Measurements from ENCODE around the gene RFC3. TPM values are rescaled to one million over a fixed set of nuclear protein-coding genes. Genes with fewer than 3 reads are reported as not detected.

RFC3 gene
- polyA plus RNA-seq, 4 donors = 1.8 to 14.5 (median 7.5) TPM

GRCh38 chr13:33865945-33866344 lies 48.0 kb downstream of the RFC3 start:
- H3K4me1 ChIP-seq (ENCODE audit: control insufficient read depth in 3 of 3, insufficient read depth in 2 of 3, low read depth in 1 of 3, low read length in 2 of 3) = peaks cover 0 to 3% (median 0%) of the 10 kb centered on the region in 3 donors
- H3K9me3 ChIP-seq (ENCODE audit: control insufficient read depth in 2 of 2, insufficient read depth in 1 of 2, low read depth in 1 of 2, low read length in 1 of 2) = peaks cover 0 to 9% of the 10 kb centered on the region in 2 donors
- H3K27me3 ChIP-seq (ENCODE audit: control insufficient read depth in 3 of 3, insufficient read depth in 3 of 3, low read length in 3 of 3) = no peaks in the 10 kb centered on the region
- H3K4me3 ChIP-seq (ENCODE audit: low read depth in 1 of 3, low read length in 3 of 3) = no peak overlapping the region
- WGBS, 3 donors = 92 to 94% (median 94%) methylated on average over 4 of the region's 4 CpGs
- DNase-seq (no peak), FAIRE-seq (no peak)
- no peaks in the 10 kb centered on the region for H3K36me3 ChIP-seq (ENCODE audit: control insufficient read depth in 3 of 3, insufficient read depth in 2 of 3, low read depth in 1 of 3, low read length in 3 of 3)
- no peak overlapping the region for H3K27ac ChIP-seq (ENCODE audit: low read depth in 1 of 3, low read length in 2 of 3)

- H3K4me1 ChIP-seq (ENCODE audit: control insufficient read depth in 3 of 3, insufficient read depth in 2 of 3, low read depth in 1 of 3, low read length in 2 of 3) = peaks cover 0 to 11% (median 0%) of the 10 kb centered on the region in 3 donors
- peaks cover 0 to 9% of the 10 kb centered on the region in 2 donors for H3K9me3 ChIP-seq (ENCODE audit: control insufficient read depth in 2 of 2, insufficient read depth in 1 of 2, low read depth in 1 of 2, low read length in 1 of 2)
- no peak overlapping the region for H3K27ac ChIP-seq (ENCODE audit: low read depth in 1 of 3, low read length in 2 of 3)
- FAIRE-seq (no peak), DNase-seq (no peak)
- H3K4me3 ChIP-seq (ENCODE audit: low read depth in 1 of 3, low read length in 3 of 3) = no peak overlapping the region
- 93 to 98% (median 96%) methylated on average over 3 of the region's 3 CpGs for WGBS, 3 donors
- no peaks in the 10 kb centered on the region for H3K36me3 ChIP-seq (ENCODE audit: control insufficient read depth in 3 of 3, insufficient read depth in 2 of 3, low read depth in 1 of 3, low read length in 3 of 3)
- no peaks in the 10 kb centered on the region for H3K27me3 ChIP-seq (ENCODE audit: control insufficient read depth in 3 of 3, insufficient read depth in 3 of 3, low read length in 3 of 3)
Observed at GRCh38 chr13:33867472-33867871, 49.5 kb downstream of the RFC3 start.

GRCh38 chr13:33868343-33868994 lies 50.5 kb downstream of the RFC3 start:
- peaks cover 0 to 17% (median 1%) of the 10 kb centered on the region in 3 donors for H3K4me1 ChIP-seq (ENCODE audit: control insufficient read depth in 3 of 3, insufficient read depth in 2 of 3, low read depth in 1 of 3, low read length in 2 of 3)
- no peaks in the 10 kb centered on the region for H3K36me3 ChIP-seq (ENCODE audit: control insufficient read depth in 3 of 3, insufficient read depth in 2 of 3, low read depth in 1 of 3, low read length in 3 of 3)
- H3K27me3 ChIP-seq (ENCODE audit: control insufficient read depth in 3 of 3, insufficient read depth in 3 of 3, low read length in 3 of 3) = no peaks in the 10 kb centered on the region
- DNase-seq (no peak), FAIRE-seq (no peak)
- H3K4me3 ChIP-seq (ENCODE audit: low read depth in 1 of 3, low read length in 3 of 3) = no peak overlapping the region
- no peak overlapping the region for H3K27ac ChIP-seq (ENCODE audit: low read depth in 1 of 3, low read length in 2 of 3)
- peaks cover 0 to 9% of the 10 kb centered on the region in 2 donors for H3K9me3 ChIP-seq (ENCODE audit: control insufficient read depth in 2 of 2, insufficient read depth in 1 of 2, low read depth in 1 of 2, low read length in 1 of 2)
- 90 to 98% (median 97%) methylated on average over 3 of the region's 3 CpGs for WGBS, 3 donors

- Histone ChIP-seq H3K27ac (ENCODE audit: low read depth in 1 of 3, low read length in 2 of 3) (no peak overlapping the region), H3K27me3 (ENCODE audit: control insufficient read depth in 3 of 3, insufficient read depth in 3 of 3, low read length in 3 of 3) (no peaks in the 10 kb centered on the region), H3K36me3 (ENCODE audit: control insufficient read depth in 3 of 3, insufficient read depth in 2 of 3, low read depth in 1 of 3, low read length in 3 of 3) (no peaks in the 10 kb centered on the region), H3K9me3 (ENCODE audit: control insufficient read depth in 2 of 2, insufficient read depth in 1 of 2, low read depth in 1 of 2, low read length in 1 of 2) (peaks cover 0 to 9% of the 10 kb centered on the region in 2 donors), H3K4me1 (ENCODE audit: control insufficient read depth in 3 of 3, insufficient read depth in 2 of 3, low read depth in 1 of 3, low read length in 2 of 3) (peaks cover 0 to 20% (median 2%) of the 10 kb centered on the region in 3 donors), H3K4me3 (ENCODE audit: low read depth in 1 of 3, low read length in 3 of 3) (no peak overlapping the region)
- no peak for FAIRE-seq
- DNase-seq = no peak
Observed at GRCh38 chr13:33869005-33869404, 51.1 kb downstream of the RFC3 start.

- Histone ChIP-seq H3K36me3 (ENCODE audit: control insufficient read depth in 3 of 3, insufficient read depth in 2 of 3, low read depth in 1 of 3, low read length in 3 of 3) (no peaks in the 10 kb centered on the region), H3K4me3 (ENCODE audit: low read depth in 1 of 3, low read length in 3 of 3) (no peak overlapping the region), H3K27ac (ENCODE audit: low read depth in 1 of 3, low read length in 2 of 3) (no peak overlapping the region), H3K9me3 (ENCODE audit: control insufficient read depth in 2 of 2, insufficient read depth in 1 of 2, low read depth in 1 of 2, low read length in 1 of 2) (peaks cover 0 to 9% of the 10 kb centered on the region in 2 donors), H3K4me1 (ENCODE audit: control insufficient read depth in 3 of 3, insufficient read depth in 2 of 3, low read depth in 1 of 3, low read length in 2 of 3) (peaks cover 0 to 20% (median 2%) of the 10 kb centered on the region in 3 donors), H3K27me3 (ENCODE audit: control insufficient read depth in 3 of 3, insufficient read depth in 3 of 3, low read length in 3 of 3) (no peaks in the 10 kb centered on the region)
- WGBS, 3 donors = 53 to 74% (median 72%) methylated on average over 2 of the region's 2 CpGs
- FAIRE-seq = no peak
- DNase-seq = no peak
Observed at GRCh38 chr13:33870046-33870668, 52.2 kb downstream of the RFC3 start.

GRCh38 chr13:33871207-33872004 lies 53.5 kb downstream of the RFC3 start:
- WGBS, 3 donors = 29 to 65% (median 44%) methylated on average over 7 of the region's 7 CpGs

GRCh38 chr13:33872005-33872351 lies 54.0 kb downstream of the RFC3 start:
- WGBS, 3 donors = 15 to 63% (median 36%) methylated on average over 6 of the region's 6 CpGs
- peaks cover 0 to 20% (median 2%) of the 10 kb centered on the region in 3 donors for H3K4me1 ChIP-seq (ENCODE audit: control insufficient read depth in 3 of 3, insufficient read depth in 2 of 3, low read depth in 1 of 3, low read length in 2 of 3)
- H3K27me3 ChIP-seq (ENCODE audit: control insufficient read depth in 3 of 3, insufficient read depth in 3 of 3, low read length in 3 of 3) = no peaks in the 10 kb centered on the region
- peak overlapping the region in 1 of 3 donors; percentile 82 for H3K27ac ChIP-seq (ENCODE audit: low read depth in 1 of 3, low read length in 2 of 3)
- DNase-seq = peak; percentile 75 to 79
- H3K9me3 ChIP-seq (ENCODE audit: control insufficient read depth in 2 of 2, insufficient read depth in 1 of 2, low read depth in 1 of 2, low read length in 1 of 2) = peaks cover 0 to 9% of the 10 kb centered on the region in 2 donors
- FAIRE-seq = peak; percentile 57
- H3K36me3 ChIP-seq (ENCODE audit: control insufficient read depth in 3 of 3, insufficient read depth in 2 of 3, low read depth in 1 of 3, low read length in 3 of 3) = no peaks in the 10 kb centered on the region
- H3K4me3 ChIP-seq (ENCODE audit: low read depth in 1 of 3, low read length in 3 of 3) = no peak overlapping the region

More at GRCh38 chr13:33871207-33872004, 53.5 kb downstream of the RFC3 start:
- peaks cover 0 to 9% of the 10 kb centered on the region in 2 donors for H3K9me3 ChIP-seq (ENCODE audit: control insufficient read depth in 2 of 2, insufficient read depth in 1 of 2, low read depth in 1 of 2, low read length in 1 of 2)
- DNase-seq = peak in 1 of 2 donors; percentile 61
- no peaks in the 10 kb centered on the region for H3K27me3 ChIP-seq (ENCODE audit: control insufficient read depth in 3 of 3, insufficient read depth in 3 of 3, low read length in 3 of 3)
- H3K27ac ChIP-seq (ENCODE audit: low read depth in 1 of 3, low read length in 2 of 3) = peak overlapping the region in 1 of 3 donors; percentile 82
- peaks cover 0 to 20% (median 2%) of the 10 kb centered on the region in 3 donors for H3K4me1 ChIP-seq (ENCODE audit: control insufficient read depth in 3 of 3, insufficient read depth in 2 of 3, low read depth in 1 of 3, low read length in 2 of 3)
- no peak for FAIRE-seq
- H3K4me3 ChIP-seq (ENCODE audit: low read depth in 1 of 3, low read length in 3 of 3) = no peak overlapping the region
- H3K36me3 ChIP-seq (ENCODE audit: control insufficient read depth in 3 of 3, insufficient read depth in 2 of 3, low read depth in 1 of 3, low read length in 3 of 3) = no peaks in the 10 kb centered on the region

- no peaks in the 10 kb centered on the region for H3K36me3 ChIP-seq (ENCODE audit: control insufficient read depth in 3 of 3, insufficient read depth in 2 of 3, low read depth in 1 of 3, low read length in 3 of 3)
- peaks cover 0 to 20% (median 2%) of the 10 kb centered on the region in 3 donors for H3K4me1 ChIP-seq (ENCODE audit: control insufficient read depth in 3 of 3, insufficient read depth in 2 of 3, low read depth in 1 of 3, low read length in 2 of 3)
- H3K27ac ChIP-seq (ENCODE audit: low read depth in 1 of 3, low read length in 2 of 3) = no peak overlapping the region
- DNase-seq (peak in 1 of 2 donors; percentile 16), FAIRE-seq (no peak)
- no peaks in the 10 kb centered on the region for H3K27me3 ChIP-seq (ENCODE audit: control insufficient read depth in 3 of 3, insufficient read depth in 3 of 3, low read length in 3 of 3)
- H3K9me3 ChIP-seq (ENCODE audit: control insufficient read depth in 2 of 2, insufficient read depth in 1 of 2, low read depth in 1 of 2, low read length in 1 of 2) = peaks cover 0 to 6% of the 10 kb centered on the region in 2 donors
- H3K4me3 ChIP-seq (ENCODE audit: low read depth in 1 of 3, low read length in 3 of 3) = no peak overlapping the region
- 31 to 66% (median 48%) methylated on average over 5 of the region's 5 CpGs for WGBS, 3 donors
Observed at GRCh38 chr13:33873251-33873908, 55.4 kb downstream of the RFC3 start.
